OCI-LY7 (cell line): ENCODE data around the gene COL6A3. TPM values are rescaled to one million over a fixed set of nuclear protein-coding genes. Genes with fewer than 3 reads are reported as not detected.

Experiments used
- BruUV-seq: library from RNA; stranded (reverse); fragments of 400-500 nt; replicated peaks from 2 replicates; lab custom pipeline; 2021; lab: Mats Ljungman, UMichigan
- CTCF ChIA-PET: fragments of 300-600 bp; sonication (Branson Sonifier 250); formaldehyde crosslinking; loops from one replicate; lab custom pipeline; 2022; ENCODE audit warnings: antibody characterized with exemption; ENCODE audit not compliant: unreplicated experiment; lab: Charles Lee
- POLR2A ChIA-PET: fragments of 300-600 bp; sonication (Branson Sonifier 250); formaldehyde crosslinking; loops from one replicate; lab custom pipeline; 2022; ENCODE audit warnings: antibody characterized with exemption; lab: Charles Lee
- DNase-seq: peaks from one replicate; pipeline ENCODE4 v3.0.0-alpha.2; 2015; ENCODE audit warnings: low spot score
- H2AFZ ChIP-seq: fragments of 200-600 bp; sonication (generic), shearing (Covaris generic); 2 replicates; pipeline ENCODE4 v1.6.1; 2014; ENCODE audit warnings: mild to moderate bottlenecking, antibody characterized with exemption, low read length, moderate library complexity
- H3K27ac ChIP-seq: fragments of 200-600 bp; sonication (generic); 2 replicates; pipeline ENCODE4 v1.5.1; 2014; ENCODE audit warnings: mixed run types, low read depth, mild to moderate bottlenecking, moderate library complexity, low read length, inconsistent platforms; ENCODE audit not compliant: poor library complexity, severe bottlenecking
- H3K36me3 ChIP-seq: fragments of 200-600 bp; sonication (generic); 2 replicates; pipeline ENCODE4 v1.6.1; 2014; ENCODE audit warnings: mild to moderate bottlenecking, antibody characterized with exemption, low read length, moderate library complexity, mixed read lengths; ENCODE audit not compliant: insufficient read depth
- H3K4me1 ChIP-seq: fragments of 200-600 bp; sonication (generic); 2 replicates; pipeline ENCODE4 v1.5.1; 2014; ENCODE audit warnings: mild to moderate bottlenecking, low read length; ENCODE audit not compliant: insufficient read depth, poor library complexity, severe bottlenecking
- H3K4me2 ChIP-seq: fragments of 200-600 bp; sonication (generic); 2 replicates; pipeline ENCODE4 v1.6.1; 2014; ENCODE audit warnings: mild to moderate bottlenecking, low read length
- H3K4me3 ChIP-seq: fragments of 200-600 bp; sonication (generic); 2 replicates; pipeline ENCODE4 v1.5.1; 2014; ENCODE audit warnings: mild to moderate bottlenecking, low read depth, low read length; ENCODE audit not compliant: poor library complexity, severe bottlenecking
- H3K79me2 ChIP-seq: fragments of 200-600 bp; sonication (generic); 2 replicates; pipeline ENCODE4 v1.6.1; 2016; ENCODE audit warnings: low read depth, mild to moderate bottlenecking, low read length, moderate library complexity, mixed read lengths; ENCODE audit not compliant: insufficient read depth
- H3K9me2 ChIP-seq: fragments of 200-600 bp; sonication (generic); 2 replicates; pipeline ENCODE4 v1.6.1; 2016; ENCODE audit warnings: mild to moderate bottlenecking, low read length, mixed read lengths; ENCODE audit not compliant: insufficient read depth
- H3K9me3 ChIP-seq: fragments of 200-600 bp; sonication (generic); 2 replicates; pipeline ENCODE4 v1.6.1; 2014; ENCODE audit warnings: mild to moderate bottlenecking, mixed run types, low read length, mixed read lengths
- H4K20me1 ChIP-seq: fragments of 200-600 bp; sonication (generic); 2 replicates; pipeline ENCODE4 v1.6.1; 2014; ENCODE audit warnings: mild to moderate bottlenecking, antibody characterized with exemption, low read length, moderate library complexity, mixed read lengths; ENCODE audit not compliant: insufficient read depth
- CTCF ChIP-seq: fragments of 200-600 bp; sonication (generic); conservative IDR thresholded peaks from 2 replicates; pipeline ENCODE4 v1.5.1; 2014; ENCODE audit warnings: mild to moderate bottlenecking, antibody characterized with exemption, low read length, moderate library complexity, mixed read lengths
- EZH2phosphoT487 ChIP-seq: fragments of 200-600 bp; sonication (generic); IDR thresholded peaks from 2 replicates; pipeline ENCODE4 v1.6.1; 2018; ENCODE audit warnings: low read depth, borderline replicate concordance, mild to moderate bottlenecking, mixed run types, antibody characterized with exemption, low read length, moderate library complexity, mixed read lengths
- intact Hi-C: fragments of 100-400 bp; cut with micrococcal nuclease; formaldehyde crosslinking; loops from one replicate; pipeline ENCODE4 v1.10.0; 2022; ENCODE audit not compliant: unreplicated experiment
- total RNA-seq, 2 experiments: library from RNA; depleted of rRNA in 1 of 2; stranded (reverse); fragments of >200 nt in 1 of 2; shearing (Covaris generic) in 1 of 2; gene quantifications; 2 replicates each; pipeline ENCODE4 v1.2.3, GENCODE V29; 2014 to 2022

COL6A3 gene
- total RNA-seq, 2 experiments from 2014 or later, result not detected

- no peaks in the 10 kb centered on the region for H3K9me3 ChIP-seq
- no peak overlapping the region for H3K4me3 ChIP-seq
- H3K4me2 ChIP-seq, result no peak overlapping the region
- no peaks in the 10 kb centered on the region for H3K36me3 ChIP-seq
- H3K79me2 ChIP-seq, result no peaks in the 10 kb centered on the region
- TF ChIP-seq EZH2phosphoT487 (no peak), CTCF (no peak)
- BruUV-seq, result no TSS peak
- CTCF ChIA-PET, result no interaction called here
- POLR2A ChIA-PET, result interaction anchor here (1.0 to 1.2 kb wide), 2 partner anchors 21 to 542 kb away, joined by 3 to 4 read pairs; no protein-coding TSS in a partner anchor
- no peak overlapping the region for H3K27ac ChIP-seq
- no peaks in the 10 kb centered on the region for H4K20me1 ChIP-seq
- no peaks in the 10 kb centered on the region for H3K4me1 ChIP-seq
- no peaks in the 10 kb centered on the region for H3K9me2 ChIP-seq
- intact Hi-C loops, result no loop called here
- DNase-seq, result no peak
- H2AFZ ChIP-seq, result no peak overlapping the region
Measured at GRCh38 chr2:237312021-237312755, 101.8 kb downstream of the COL6A3 start.

- Histone ChIP-seq H3K4me1 (no peaks in the 10 kb centered on the region), H3K79me2 (no peaks in the 10 kb centered on the region), H3K4me3 (no peak overlapping the region), H3K4me2 (no peak overlapping the region), H3K36me3 (no peaks in the 10 kb centered on the region), H3K9me3 (no peaks in the 10 kb centered on the region), H3K9me2 (no peaks in the 10 kb centered on the region), H4K20me1 (no peaks in the 10 kb centered on the region), H2AFZ (no peak overlapping the region), H3K27ac (no peak overlapping the region)
- intact Hi-C loops, result no loop called here
- TF ChIP-seq CTCF, result no peak
- no peak for TF ChIP-seq EZH2phosphoT487
- CTCF ChIA-PET, result no interaction called here
- POLR2A ChIA-PET, result no interaction called here
- BruUV-seq, result no TSS peak
- DNase-seq, result no peak
Measured at GRCh38 chr2:237310515-237311114, 103.3 kb downstream of the COL6A3 start.

GRCh38 chr2:237309416-237309815 is 104.5 kb downstream of the COL6A3 start:
- H3K4me3 ChIP-seq, result no peak overlapping the region
- no peak overlapping the region for H3K27ac ChIP-seq
- no peak overlapping the region for H3K4me2 ChIP-seq
- intact Hi-C loops, result no loop called here
- no peaks in the 10 kb centered on the region for H3K9me3 ChIP-seq
- no peaks in the 10 kb centered on the region for H3K9me2 ChIP-seq
- no peak for TF ChIP-seq EZH2phosphoT487
- no peak for TF ChIP-seq CTCF
- H2AFZ ChIP-seq, result no peak overlapping the region
- H3K79me2 ChIP-seq, result no peaks in the 10 kb centered on the region
- ChIA-PET POLR2A (no interaction called here), CTCF (no interaction called here)
- H3K4me1 ChIP-seq, result no peaks in the 10 kb centered on the region
- no TSS peak for BruUV-seq
- no peaks in the 10 kb centered on the region for H3K36me3 ChIP-seq
- DNase-seq, result no peak
- no peaks in the 10 kb centered on the region for H4K20me1 ChIP-seq
